Inflammatory macrophage treated with lipopolysaccharide for 4 hours (primary cell): ENCODE measurements around the gene PDGFC.
"Not testable (repeated sequence)": the region's sequence is repeated elsewhere in the genome, so short reads cannot be mapped to it uniquely, and the experiment has no call there.

Experiments
- DNase-seq: peaks from one replicate; pipeline ENCODE4 v3.0.0-alpha.2; 2020

PDGFC gene

DNA sequence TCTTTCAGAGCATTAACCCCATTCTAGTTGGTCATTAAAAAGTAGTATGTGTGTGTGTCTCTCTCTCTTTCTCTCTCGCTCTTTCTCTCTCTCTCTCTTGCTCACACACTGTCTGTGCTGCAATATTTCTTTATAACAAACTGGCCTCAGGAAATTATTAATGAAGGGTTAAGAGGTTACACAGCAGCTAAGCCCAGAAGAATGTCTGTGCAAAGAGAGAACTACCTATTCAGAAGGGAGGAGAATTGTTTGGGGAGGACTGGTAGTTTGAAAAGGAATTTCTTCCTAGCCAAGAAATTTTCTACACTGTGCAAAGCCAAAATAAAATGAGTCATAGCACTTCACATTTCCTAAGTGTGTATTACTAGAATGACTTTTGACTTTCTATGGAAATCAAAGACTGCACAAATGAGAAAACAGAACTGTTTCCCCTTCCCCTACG is 22.2 kb downstream of the PDGFC start:
- DNase-seq: no peak

DNA sequence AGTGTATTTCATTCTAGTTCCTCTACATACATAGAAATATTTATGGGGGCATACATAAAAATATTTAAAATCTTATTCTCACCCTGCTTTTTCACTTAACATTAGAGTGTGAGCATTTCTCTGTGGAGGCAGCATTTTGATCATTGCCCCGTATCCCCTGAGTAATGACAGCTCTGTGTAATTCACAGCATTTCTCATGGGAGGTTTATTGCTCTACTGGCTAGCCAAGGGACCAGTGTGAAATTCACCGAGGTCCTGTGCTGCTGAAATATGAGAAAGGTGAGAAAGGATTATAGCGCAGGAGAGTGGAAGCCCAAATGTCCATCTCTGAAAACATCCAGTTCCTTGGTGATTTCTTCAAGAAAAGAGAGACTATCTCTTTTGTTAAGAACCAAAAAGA is 22.9 kb downstream of the PDGFC start:
- no peak for DNase-seq

DNA sequence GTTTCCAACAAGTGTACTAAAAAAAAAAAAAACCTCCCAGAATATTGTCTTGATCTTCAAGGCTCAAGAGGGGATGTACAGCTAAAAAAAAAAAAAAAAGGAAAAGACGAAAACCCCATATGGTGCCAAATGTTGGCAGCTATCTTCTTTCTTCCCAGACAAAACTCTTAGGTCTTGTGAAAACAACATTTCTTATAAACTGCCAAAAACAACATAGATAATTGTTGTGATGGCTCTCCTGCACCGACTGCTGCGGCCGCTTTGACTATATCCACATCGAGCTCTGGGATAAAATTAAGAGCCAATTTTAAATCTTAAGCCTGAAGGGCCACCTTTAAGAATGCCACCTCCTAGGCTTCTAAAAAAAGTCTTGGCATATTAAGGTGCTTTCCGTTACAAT is 23.5 kb downstream of the PDGFC start:
- no peak for DNase-seq

DNA sequence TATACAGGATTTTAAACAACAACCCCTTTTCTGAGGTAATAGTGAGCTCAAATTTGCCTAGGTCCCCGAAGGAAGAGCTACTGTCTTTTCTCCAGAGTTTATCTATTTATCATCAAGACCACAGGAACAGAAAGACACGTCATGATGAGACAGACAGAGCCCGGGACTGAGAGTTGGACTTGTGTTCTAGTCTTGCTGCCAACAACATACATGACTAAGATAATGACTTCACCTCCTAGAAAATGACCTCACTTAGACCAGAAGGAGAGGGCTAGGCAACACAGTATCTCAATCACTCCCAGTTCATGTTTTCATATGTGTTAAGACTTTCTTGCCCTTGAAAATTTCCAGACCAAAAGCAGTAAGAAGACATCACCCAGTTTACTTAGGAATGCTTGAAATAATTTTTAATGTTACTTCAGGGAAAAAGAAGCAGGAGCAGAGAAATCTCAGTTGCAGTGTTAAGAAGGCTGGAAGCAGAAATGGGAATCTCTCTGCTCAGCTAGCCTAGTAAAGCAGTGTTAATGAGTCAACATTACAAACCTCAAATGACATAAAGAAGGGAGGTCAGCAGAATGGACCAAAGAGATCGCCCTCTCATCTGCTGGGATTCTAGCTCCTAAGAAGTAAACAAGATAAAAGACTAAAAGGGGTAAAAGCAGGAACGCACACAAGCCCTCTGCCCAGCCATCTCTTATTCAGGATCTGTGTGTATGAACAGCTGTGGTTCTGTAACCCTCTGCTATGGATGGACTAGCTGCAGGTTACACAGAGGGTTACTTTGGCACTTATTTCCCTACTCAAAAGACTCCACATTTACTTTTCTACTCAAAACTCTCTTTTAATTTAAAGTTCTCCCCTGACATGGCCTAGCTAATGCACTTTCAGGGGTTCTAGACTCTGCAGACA is 24.8 kb downstream of the PDGFC start:
- peak; percentile 92 for DNase-seq

DNA sequence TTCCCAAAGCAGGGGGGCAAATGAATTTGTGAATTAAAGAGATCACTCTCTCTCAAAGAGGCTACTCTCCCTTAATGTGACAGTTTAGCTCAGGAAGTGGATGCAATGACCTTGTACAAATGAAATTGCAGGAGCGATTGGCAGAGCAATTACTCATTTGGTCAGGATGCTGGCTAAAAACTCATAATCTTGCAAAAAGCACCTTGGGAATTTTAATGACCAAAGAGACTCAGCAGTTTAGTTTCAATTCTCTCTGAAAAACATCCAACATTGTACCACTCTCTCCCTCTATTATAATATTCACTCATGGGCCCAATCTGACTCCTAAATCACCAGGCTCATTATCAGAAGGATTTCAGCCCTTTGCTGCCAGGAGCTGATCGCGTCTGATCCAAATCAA is 26.1 kb downstream of the PDGFC start:
- peak; percentile 74 for DNase-seq

DNA sequence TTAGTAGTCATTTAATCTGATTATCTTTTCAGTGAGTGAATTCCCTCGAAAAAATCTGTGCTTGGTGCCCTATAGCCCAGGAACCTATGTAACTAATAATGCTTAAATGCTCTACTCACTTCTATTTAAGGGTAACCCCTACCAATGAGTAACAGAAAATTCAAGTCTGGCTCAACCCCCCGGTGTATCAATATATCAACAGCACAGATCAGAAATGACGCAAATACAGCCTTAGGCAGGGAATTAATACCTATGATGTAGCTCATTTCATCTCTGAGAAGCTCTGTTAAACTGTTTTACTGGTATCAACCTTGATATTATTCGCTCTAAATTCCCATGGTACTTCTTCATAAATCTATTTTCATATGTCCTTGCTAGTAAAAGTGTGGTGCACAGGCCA is 28.6 kb downstream of the PDGFC start:
- DNase-seq: no peak

DNA sequence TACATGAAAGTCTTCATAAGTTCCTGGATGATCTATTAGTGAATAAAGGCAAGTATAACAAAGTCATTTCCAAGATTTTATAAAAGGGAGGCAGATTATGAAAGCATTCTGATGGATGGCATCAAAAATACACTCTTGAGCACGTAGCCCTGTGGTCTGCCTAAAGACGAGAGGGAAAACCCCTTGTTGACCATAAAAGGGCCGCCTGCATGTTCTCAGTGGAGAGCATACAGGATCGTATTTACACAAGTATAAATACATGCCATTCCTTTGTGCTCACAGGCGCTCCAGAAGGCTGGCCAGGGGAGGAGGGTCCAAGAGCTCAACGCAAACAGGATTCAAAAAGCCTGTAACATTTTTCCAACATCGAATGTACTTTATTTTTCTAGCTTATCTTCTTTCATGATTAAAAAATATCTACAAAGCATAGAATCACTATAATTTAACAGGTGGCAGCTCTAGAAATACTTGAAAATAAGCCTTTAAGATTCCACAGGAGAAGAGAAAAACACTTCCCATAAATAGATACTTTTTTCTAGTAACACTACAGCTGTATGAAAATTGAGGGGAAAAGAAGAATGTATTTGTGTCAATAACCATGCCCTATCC is 29.6 kb downstream of the PDGFC start:
- peak; percentile 22 for DNase-seq

DNA sequence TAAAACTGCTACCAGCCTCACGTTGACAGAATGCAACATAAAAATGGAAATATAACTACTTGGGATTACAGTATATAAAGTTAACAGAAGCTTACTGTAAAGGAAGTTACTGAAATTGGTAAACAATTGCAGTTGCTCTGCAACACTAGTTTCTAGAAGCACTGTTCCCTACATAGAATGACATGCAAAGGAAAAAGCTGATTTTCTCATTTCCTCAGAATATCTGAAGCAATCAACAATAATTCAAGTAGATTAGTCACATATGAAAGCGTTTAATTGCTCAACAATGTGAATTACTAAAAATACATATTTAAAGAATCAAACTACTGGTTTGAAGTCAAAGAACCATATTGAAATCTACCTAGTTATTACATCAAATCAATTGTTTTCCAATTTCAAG is 31.8 kb downstream of the PDGFC start:
- DNase-seq: peak; percentile 94

DNA sequence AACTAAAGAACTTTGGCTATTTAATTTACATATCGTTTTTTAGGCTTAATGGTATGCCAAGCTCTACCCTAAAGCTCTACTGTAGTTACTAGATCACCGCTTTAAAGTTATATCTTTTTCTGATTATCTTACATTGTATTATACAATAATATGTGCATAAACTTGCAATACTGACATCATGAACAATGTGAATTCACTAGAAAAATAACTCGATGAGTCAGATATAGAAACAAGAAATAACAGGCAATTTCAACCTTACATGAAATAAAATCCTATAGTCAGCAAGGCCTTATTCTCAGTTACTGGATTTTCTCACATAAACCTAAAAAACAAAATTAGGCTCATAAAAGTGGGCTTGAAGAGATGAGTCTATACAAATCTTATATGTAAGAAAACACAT is 32.5 kb downstream of the PDGFC start:
- DNase-seq: peak; percentile 53

DNA sequence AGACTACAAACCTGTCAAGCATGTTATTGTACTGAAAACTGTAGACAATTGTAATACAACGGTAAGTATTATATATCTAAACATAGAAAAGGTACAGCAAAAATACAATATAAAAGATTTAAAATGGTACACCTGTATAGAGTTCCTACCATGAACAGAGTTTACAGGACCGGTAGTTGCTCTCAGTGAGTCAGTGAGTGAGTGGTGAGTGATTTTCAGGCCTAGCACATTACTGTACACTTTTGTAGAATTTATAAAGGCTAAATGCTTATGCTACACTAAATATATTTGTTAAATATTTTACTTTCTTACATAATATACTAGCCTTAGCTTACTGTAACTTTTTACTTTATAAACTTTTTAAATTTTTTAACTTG is 37.4 kb downstream of the PDGFC start:
- no peak for DNase-seq

DNA sequence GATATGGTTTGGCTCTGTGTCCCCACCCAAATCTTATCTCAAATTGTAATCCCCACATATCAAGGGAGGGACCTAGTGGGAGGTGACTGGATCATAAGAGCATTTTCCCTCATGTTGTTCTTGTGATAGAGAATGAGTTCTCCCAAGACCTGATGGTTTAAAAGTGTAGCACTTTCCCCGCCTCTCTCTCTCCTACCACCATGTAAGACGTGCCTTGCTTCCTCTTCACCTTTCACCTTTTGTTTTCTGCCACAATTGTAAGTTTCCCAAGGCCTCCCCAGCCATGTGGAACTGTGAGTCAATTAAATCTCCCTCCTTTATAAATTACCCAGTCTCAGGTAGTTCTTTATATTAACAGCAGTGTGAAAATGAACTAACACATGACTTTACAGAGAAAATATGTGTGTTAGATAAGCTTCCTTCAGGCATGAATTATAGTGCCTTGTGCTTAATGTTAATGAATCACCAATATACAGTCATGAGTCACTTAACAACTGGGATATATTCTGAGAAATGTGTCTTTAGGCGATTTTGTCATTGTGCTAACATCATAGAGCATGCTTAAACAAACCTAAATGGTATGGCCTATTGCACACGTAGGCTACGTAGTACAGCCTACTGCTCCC is 37.9 kb downstream of the PDGFC start:
- peak; percentile 21 for DNase-seq

DNA sequence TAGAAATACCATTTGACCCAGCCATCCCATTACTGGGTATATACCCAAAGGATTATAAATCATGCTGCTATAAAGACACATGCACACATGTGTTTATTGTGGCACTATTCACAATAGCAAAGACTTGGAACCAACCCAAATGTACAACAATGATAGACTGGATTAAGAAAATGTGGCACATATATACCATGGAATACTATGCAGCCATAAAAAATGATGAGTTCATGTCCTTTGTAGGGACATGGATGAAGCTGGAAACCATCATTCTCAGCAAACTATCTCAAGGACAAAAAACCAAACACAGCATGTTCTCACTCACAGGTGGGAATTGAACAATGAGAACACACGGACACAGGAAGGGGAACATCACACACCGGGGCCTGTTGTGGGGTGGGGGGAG is 39.2 kb downstream of the PDGFC start:
- not testable (repeated sequence) for DNase-seq

DNA sequence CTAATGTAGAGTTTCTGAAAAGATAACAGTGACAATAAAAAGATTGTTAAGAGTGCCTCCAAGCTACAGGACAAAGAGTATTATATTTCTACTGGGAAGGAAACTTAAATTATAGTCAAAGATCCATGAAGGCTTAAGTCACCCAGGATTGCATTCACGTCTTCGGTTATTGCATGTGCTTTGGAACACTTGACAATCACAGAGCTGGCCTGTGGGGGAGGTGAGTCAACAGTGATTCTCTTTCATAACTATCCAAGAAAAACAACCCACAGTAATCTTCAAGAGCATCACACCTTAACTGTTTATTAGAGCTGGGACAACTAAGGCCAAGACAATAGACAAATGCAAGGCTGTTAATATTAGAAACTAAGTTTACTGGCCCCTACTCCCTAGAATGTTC is 40.3 kb downstream of the PDGFC start:
- DNase-seq: peak; percentile 53

DNA sequence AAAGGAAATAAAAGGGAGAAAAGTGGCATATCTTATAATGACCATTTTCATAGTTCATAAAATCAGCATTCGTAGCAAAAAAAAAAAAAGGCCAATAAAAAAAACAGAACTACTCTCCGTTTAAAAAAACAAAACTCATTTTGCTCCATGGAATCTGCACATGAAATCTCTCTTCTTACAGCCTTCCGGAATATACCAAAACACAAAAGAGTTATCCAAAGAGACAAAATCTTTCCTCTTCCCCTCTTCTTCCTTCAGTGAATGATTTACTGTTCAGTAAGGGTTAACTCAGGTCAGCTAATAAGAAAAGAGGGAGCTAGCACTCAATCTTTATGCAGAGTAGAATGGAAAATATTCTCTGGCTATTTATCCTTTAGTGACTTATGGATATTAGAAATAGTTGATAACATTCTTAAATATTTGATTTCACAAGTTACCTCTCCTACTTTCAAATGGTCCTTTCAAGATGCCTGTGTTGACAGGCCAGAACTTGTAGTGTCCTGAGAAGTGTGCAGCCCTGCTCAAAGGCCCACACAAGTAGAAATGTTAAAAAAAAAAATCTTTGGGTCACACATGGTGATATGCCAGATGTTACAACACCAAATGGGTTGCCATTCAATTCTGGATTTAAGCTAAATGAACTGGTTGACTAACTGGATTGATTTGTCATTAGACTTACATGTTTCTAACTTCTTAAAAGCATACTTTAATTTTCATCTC is 42.1 kb downstream of the PDGFC start:
- DNase-seq: no peak

DNA sequence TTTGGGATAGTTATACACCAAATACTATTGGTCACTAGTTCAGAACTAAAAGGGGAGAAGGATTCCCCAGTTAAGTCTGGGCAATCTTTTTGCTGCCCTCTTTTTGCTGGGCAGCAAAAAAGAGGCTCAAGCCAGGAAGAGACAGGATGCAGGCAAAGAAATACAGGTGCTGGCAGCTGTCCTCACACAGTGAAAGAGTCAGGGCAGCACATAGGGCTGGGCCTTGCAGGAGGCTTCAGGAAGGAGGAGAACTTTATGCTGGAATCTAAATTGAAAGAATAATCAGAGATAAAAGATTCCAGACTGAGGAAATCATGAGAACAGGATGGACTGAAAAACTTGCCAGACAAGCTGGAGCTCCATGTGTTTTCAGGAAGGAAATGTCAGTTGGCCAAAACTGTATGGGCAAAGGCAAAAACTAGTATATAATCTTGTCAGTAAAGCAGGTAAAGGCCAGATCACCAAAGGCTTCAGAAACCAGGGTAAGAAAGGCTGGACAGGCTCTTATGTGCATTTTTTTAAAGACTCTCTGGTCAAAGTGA is 46.8 kb downstream of the PDGFC start:
- no peak for DNase-seq

DNA sequence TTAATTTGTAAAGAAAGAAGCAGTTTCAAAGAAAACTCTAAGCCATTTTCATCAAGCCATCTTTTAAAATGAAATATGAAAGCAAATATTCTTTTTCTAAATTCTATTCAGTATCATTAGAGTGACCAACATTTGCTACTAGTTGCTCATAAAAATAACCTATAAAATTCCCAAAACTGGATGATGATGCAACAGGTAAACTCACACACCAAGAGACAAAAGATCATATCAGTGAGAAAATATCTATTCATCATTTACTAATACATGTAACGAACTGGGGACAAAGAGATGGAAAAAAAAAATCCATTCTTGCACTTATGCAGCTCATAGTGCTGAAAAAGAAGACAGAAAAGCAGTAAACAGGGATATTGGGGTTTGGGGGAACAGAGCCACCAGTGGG is 48.1 kb downstream of the PDGFC start:
- DNase-seq: no peak

DNA sequence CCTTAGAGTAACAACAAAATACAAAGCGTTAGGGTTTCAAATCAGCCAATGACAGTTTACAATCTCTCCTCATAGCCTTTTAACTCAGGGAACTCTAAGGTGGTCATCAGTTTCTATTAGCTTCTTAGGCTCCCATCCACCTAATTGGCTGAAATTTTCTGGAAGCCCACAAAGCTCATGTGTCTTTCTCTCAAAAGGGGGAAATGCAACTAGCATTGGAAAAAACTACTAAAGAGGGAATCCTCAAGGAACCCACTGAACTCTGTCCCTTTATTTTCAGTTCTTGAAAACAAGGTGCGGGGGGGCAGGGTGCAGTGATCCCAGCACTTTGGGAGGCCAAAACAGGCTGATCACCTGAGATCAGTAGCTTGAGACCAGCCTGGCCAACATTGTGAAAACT is 56.4 kb downstream of the PDGFC start:
- peak; percentile 60 for DNase-seq

DNA sequence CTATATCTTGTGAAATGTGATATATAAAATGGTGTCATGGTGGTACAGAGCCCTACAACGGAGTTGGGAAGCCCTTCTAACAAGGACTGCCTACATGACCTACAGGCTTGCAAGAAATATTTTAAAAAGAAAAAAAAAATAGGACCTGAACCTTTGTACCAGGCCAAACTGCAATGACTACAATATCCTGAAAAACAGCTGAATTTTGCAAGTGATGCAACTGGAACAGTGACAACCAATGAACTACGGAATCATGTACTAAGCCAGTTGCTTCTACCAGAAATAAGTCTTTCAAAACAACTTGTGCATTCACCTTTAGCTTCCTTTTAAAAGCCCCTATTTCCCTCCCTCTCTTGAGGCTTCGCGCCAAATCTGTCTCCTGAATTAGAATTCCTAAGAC is 58.4 kb downstream of the PDGFC start:
- DNase-seq: no peak

DNA sequence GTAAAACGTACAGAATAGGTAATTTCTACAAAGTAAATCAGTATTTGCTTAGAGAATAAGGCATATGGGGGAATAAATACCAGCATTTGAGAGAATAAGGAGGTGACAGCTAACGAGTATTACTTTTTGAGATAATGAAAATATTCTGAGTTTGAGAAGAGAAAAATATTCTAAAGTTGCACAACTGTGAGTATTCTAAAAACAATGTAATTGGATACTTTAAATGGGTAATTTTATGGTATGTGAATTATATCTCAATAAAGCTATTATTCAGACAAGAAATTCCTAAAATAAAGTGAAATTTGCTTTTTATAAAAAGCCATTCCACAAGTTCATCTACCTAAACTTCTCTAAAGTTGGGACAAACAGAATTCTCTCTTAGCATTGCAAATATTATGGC is 62.6 kb downstream of the PDGFC start:
- no peak for DNase-seq

DNA sequence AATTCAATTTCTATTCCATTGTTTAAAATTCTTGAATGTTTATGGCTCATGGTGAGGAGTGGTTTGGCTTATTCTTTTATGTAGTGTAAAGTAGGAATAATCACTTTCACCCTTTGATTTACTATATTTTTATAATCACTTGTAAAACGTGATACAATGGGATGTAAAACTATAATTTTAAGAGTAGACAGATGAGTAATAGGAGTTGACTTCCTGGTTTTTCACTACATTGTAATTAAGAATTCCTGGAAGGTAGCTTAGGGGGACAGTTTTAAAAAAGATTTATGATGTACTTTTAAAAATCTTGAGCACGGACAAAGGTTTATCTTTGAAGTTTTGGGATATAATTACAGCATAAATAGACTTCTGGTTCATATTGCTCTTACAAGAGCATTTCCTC is 65.3 kb downstream of the PDGFC start:
- DNase-seq: no peak

DNA sequence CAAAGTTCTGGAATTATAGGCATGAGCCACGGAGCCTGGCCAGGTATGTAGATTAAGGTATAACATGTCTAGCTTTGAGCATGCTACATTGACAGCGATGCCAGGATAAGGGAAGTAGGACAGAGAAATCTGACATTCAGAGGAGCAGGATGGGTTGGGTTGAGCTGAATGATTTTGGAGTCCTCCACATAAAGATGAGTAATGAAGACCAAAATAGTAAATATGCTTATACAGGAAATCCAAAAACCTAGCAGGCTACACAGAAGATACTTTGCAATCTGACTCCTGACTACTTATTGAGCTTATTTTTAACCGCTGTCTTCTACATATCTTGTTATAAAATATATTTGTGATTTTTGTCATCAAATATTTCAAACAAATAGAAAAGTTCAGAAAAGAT is 69.7 kb downstream of the PDGFC start:
- peak; percentile 29 for DNase-seq

DNA sequence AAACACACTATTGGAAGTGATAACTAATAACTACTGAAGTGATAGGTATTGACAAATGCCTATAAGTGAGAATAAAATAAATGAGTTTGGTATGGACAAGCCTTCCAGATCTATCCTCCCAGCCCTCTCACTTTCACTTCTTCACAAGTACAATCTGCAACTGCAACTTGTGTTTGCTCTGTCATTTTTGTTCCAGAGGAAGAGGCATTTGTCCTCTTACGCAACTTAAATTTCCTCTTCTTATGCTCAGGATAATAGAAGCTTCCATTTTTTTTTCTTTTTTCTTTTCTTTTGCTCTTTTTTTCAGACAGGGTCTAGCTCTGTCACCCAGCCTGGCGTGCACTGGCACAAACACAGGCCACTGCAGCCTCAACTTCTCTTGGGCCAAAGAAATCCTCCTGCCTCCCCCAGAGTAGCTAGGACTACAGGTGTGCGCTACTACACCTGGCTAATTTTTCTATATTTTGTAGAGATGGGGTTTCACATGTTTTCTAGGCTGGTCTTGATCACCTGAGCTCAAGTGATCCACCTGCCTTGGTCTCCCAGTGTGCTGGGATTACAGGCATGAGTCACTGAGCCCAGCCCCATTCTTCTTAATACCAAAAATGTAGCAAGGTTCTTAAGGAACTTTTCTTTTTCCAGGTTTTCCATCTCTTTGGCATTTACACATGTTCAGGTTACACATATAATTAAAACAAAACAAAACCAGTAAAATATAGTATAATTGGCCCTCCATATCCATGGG is 73.1 kb downstream of the PDGFC start:
- DNase-seq: peak; percentile 92
